DMS153 (cell line): ENCODE data around the gene GDE1.
"Not testable (repeated sequence)": the region's sequence is repeated elsewhere in the genome, so short reads cannot be mapped to it uniquely, and the experiment has no call there.

Experiments used
- DNase-seq: peaks from one replicate; lab custom pipeline; 2025; lab: John Stamatoyannopoulos, UW

GDE1 gene, protein sequence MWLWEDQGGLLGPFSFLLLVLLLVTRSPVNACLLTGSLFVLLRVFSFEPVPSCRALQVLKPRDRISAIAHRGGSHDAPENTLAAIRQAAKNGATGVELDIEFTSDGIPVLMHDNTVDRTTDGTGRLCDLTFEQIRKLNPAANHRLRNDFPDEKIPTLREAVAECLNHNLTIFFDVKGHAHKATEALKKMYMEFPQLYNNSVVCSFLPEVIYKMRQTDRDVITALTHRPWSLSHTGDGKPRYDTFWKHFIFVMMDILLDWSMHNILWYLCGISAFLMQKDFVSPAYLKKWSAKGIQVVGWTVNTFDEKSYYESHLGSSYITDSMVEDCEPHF

DNA sequence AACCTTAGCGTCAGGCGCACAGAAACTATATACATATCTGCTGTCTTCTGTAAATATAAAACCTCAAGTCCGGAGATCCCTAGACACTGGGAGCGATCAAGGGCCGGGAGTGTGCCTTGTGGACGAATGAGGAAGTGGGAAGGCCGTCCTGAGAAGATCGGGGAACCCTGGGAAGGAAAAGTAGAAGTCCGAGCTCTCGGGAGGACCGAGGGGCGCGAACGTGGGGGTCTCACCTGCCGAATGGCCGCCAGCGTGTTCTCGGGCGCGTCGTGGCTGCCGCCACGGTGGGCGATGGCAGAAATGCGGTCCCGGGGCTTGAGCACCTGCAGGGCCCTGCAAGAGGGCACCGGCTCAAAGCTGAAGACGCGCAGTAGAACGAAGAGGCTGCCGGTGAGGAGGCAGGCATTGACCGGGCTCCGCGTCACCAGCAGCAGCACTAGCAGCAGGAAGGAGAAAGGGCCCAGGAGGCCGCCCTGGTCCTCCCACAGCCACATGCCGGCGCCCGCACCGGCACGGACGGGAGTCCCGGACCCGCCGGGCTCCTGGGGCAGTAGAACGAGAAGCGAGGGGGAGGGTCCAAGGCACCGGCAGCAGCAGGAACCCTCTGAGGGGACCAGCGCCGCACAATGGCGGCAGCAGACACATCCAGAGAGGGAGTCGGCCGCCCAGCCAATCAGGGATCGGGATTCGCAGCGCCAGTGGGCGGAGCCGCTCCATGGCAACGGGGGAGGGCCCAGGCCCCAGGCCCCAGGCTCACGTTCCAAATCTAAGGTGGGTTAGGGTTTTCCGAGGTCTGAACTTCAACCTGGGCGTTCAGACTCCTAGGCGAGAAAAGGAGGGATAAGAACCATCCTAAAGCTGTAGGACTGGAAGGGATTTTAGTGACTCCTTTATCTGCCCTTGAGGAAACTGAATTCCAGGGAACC, at the start of gene GDE1:
GDE1 (minus strand) TSS at position 628 of the 926 bp plus-strand sequence; CDS start at position 494, 134 bp downstream.
- DNase-seq: peak; percentile 91

- DNase-seq: no peak
Observed at GRCh38 chr16:19567560-19567959, 45.7 kb upstream of the GDE1 start.

- DNase-seq: no peak
Observed at GRCh38 chr16:19566362-19566761, 44.5 kb upstream of the GDE1 start.

GRCh38 chr16:19563377-19563776, 41.5 kb upstream of the GDE1 start:
- DNase-seq: no peak

DNA sequence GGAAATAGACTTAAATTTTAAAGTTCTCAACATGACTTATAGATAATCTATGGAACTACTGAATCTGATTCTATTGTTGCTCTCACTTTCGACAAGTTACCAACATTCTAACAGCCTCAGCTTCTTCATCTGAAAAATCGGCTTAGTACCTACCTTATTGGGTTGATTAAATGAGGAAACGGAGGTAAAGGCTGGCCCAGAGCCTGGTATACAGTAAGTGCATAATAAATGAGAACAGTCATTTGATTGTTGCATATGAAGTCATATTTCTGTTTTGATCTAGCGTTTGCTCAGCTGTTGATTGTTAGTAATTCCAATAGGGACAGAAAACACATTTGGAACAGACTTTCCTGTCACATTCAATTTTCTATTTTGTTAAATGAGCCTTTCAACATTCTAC, 38.2 kb upstream of the GDE1 start:
- no peak for DNase-seq

GRCh38 chr16:19559242-19559910, 37.5 kb upstream of the GDE1 start:
- DNase-seq: peak; percentile 30

DNA sequence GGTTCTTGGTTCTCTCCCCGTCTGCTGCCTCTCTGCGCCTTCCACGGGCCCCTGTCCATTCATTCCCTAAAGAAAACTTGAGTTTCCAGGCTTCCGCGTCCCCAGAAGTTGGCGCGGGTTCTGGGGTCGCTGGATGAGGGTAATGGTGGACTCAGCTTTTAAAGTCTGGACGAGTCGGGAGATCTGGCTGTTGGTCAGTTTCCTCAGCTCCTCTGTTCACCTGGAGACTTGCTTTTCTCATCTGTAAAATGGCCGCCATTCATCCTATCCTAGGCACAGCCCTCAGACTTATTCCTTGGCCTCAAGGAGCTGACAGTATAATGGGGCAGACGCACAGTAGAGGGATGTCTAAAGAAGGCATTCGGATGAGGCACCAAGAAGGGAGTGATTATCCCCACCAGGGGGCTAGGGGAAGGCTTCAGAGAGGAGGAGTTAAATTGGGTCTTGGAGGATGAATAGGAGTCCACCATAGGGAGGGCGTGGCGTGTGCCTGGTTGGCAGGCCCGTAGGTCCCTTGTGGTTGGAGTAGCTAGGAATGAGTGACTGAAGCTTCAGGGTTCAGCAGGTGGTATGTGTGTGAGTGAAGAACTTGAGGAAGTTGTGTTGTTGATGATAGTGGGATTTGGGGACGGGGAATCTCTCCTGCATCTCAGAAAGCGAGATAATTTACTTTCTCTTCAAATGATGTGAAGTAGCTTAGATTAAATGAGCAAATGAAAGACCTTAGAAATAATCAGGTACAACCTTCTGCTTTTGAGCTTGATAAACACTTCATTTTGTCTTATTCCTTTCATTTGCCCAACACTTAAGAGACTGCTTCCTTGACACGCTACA, 34.3 kb upstream of the GDE1 start:
- no peak for DNase-seq

GRCh38 chr16:19555186-19555937, 33.5 kb upstream of the GDE1 start, which contains the start of gene VPS35L:
TSS of gene VPS35L (plus strand) at chr16:19555703. CDS start at chr16:19555730, 27 bp downstream.
- peak; percentile 94 for DNase-seq

DNA sequence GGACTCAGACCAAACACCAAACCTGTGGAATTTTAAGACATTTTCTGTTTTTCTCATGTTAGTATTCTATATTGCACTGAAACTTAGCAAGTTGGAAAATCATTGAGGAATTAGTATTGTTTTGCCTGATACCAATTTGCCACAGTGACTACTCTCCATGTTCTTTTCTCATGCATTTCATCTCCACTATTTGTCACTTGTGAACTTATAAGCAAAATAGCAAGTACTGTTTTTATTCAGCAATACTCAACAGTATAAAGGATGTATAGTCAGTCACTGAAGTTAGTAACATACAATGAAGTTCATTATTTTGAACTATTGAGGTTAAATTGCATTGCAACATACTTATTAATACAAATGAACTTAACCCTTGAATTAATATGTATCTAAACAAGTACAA, 27.8 kb upstream of the GDE1 start:
- no peak for DNase-seq

GRCh38 chr16:19548144-19548543, 26.2 kb upstream of the GDE1 start:
- no peak for DNase-seq

DNA sequence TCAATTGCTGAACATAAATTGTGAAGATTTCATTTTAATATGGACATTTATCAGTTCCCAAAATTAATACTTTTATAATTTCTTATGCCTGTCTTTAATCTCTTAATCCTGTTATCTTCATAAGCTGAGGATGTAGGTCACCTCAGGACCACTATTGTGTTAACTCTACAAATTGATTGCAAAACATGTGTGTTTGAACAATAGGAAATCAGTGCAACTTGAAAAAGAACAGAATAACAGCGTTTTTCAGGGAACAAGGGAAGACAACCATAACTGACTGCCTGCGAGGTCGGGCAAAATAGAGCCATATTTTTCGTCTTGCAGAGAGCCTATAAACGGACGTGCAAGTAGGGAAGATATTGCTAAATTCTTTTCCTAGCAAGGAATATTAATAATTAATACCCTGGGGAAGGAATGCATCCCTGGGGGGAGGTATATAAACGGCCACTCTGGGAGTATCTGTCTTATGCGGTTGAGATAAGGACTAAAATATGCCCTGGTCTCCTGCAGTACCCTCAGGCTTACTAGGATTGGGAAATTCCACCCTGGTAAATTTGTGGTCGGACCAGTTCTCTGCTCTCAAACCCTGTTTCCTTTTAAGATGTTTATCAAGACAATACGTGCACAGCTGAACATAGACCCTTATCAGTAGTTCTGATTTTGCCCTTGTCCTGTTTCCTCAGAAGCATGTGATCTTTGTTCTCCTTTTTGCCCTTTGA, 21.5 kb upstream of the GDE1 start:
- DNase-seq: not testable (repeated sequence)

GRCh38 chr16:19542138-19542821, 20.4 kb upstream of the GDE1 start:
- peak; percentile 90 for DNase-seq

- DNase-seq: no peak
Observed at GRCh38 chr16:19540241-19540970, 18.5 kb upstream of the GDE1 start.

DNA sequence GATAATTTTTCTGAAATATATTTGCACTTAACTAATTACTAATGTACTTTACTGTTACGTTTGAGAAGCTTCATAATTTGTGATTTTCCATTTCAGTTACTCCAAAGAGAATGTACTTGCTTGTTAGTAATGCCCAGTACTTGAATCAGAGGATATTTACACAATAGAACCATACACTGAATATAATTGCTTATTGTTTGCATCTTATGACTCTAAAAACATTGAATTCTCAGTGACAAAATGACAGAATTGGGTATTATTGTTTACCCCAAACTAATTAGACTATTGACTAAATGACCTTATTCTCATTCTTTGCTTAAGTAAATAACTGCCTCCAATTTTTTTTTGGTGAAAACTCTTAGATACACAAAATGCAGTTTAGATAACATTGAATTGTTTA, 10.7 kb upstream of the GDE1 start:
- DNase-seq: no peak

DNA sequence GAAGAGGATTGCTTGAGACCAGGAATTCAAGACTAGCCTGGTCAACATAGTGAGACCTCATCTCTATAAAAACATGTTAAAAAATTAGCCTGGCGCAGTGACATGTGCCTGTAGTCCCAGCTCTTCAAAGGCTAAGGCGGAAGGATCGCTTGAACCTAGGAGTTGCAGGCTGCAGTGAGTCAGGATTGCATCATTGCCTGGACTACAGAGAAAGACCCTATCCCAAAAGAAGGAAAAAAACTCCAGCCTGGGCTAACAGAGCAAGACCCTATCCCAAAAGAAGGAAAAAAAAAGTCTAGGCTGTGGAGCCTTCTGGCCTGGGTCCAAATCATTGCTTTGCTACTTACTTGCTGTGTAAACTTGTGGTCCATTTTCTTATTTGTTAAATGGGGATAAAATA, 6.8 kb upstream of the GDE1 start:
- no peak for DNase-seq

DNA sequence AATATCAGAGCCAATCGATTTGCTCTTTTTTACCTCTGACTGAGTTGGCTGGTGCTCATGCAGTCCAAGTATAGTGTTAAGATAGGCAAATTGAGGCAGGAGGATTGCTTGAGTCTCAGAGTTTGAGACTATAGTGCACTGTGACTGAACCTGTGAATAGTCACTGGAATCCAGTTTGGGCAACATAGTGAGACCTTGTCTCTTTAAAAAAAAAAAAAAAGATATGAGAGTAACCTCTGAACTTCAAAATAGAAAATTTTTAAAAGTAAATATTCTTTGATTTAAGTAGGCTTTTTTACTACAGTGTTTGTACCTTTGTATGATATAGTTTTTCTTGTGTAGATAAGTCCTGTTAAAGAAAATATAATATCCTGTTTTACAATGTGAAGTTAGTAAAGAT, 5.3 kb upstream of the GDE1 start:
- DNase-seq: no peak

- DNase-seq: no peak
Observed at GRCh38 chr16:19525385-19525723, 3.5 kb upstream of the GDE1 start.

- DNase-seq: no peak
Observed at GRCh38 chr16:19524616-19525384, 2.9 kb upstream of the GDE1 start.
